GM21529 (cell line): Measurements from ENCODE around the gene DOP1A.

Experiments
- ATAC-seq: cut with Tn5 transposase; IDR thresholded peaks from one replicate; pipeline ENCODE4 v1.9.1; 2021; ENCODE audit not compliant: unreplicated experiment

DOP1A gene, protein sequence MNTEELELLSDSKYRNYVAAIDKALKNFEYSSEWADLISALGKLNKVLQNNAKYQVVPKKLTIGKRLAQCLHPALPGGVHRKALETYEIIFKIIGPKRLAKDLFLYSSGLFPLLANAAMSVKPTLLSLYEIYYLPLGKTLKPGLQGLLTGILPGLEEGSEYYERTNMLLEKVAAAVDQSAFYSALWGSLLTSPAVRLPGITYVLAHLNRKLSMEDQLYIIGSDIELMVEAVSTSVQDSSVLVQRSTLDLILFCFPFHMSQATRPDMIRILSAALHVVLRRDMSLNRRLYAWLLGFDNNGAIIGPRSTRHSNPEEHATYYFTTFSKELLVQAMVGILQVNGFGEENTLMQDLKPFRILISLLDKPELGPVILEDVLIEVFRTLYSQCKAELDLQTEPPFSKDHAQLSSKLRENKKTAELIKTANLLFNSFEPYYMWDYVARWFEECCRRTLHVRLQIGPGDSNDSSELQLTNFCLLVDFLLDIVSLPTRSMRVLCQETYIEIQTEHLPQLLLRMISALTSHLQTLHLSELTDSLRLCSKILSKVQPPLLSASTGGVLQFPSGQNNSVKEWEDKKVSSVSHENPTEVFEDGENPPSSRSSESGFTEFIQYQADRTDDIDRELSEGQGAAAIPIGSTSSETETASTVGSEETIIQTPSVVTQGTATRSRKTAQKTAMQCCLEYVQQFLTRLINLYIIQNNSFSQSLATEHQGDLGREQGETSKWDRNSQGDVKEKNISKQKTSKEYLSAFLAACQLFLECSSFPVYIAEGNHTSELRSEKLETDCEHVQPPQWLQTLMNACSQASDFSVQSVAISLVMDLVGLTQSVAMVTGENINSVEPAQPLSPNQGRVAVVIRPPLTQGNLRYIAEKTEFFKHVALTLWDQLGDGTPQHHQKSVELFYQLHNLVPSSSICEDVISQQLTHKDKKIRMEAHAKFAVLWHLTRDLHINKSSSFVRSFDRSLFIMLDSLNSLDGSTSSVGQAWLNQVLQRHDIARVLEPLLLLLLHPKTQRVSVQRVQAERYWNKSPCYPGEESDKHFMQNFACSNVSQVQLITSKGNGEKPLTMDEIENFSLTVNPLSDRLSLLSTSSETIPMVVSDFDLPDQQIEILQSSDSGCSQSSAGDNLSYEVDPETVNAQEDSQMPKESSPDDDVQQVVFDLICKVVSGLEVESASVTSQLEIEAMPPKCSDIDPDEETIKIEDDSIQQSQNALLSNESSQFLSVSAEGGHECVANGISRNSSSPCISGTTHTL (N-terminal part only)

DNA sequence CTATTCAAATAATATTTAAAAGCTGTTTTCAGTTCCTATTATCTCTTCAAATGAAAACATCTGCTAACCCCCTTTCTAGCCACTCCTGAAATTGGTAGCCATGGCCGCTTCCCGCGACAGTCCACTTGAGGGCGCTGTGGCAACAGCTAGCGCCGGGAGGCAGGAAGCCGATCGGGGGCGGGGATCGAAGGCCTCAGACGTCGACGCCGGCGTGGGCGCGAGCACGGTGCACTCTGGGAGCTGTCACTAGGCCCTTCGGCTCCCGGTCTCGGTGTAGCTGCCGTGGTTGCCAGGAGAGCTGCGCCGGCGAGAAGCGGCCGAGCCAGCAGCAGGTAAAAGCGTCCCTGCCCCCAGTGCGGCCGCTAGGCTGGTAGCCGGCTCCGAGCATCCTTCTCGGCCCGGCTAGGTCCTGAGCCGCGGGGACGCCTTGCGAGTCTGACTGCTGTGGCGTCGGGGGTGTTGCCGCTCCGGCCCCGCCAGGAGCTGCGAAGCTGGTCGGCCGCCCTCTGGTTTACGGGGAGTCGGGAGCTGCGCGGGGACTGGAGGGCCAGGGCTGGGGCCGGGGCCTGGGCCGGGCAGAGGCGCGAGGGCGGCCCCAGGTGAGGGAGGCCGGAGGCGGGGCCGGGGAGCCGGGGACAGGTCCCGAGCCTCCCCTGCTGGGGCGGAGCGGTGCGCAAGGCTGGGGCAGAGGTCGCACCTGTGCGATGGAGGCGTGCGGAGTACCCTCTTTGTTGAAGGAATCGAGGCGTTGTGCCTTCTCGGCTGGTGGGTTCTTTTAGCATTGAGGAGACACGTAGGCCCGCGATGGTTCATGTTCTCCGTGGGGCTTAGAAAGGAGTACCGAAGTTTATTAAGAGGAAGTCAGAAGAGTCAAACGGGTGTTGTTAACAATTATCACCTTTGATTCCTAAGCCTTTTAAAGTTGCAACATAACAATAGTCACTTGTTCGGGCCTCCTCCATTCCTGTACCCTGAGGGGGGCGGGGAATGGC lies at the start of gene DOP1A:
Gene DOP1A, plus strand, starts transcription at position 224 of the 992 bp plus-strand sequence. CDS start 29,307 bp downstream, outside the sequence.
- ATAC-seq, result peak; percentile 81

DNA sequence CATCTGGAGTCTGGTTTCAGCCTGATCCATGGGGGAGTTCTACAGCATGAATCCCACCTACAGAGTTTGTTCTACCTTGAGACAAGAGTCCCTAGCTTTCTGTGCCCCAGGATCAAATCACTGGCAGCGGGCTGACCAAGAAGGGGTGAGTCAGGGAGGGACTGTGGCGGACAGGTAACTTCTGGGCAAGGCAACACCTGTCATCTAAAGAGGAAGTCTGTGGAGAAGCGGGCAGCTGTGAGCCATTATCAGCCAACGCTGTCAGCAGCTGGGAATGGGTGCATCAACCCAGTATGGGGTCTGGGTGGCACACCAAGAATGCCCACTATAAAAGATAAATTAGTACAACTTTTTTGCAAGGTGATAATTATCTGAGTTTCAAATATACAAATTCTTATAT lies 47.7 kb upstream of the DOP1A start:
- ATAC-seq, result no peak

DNA sequence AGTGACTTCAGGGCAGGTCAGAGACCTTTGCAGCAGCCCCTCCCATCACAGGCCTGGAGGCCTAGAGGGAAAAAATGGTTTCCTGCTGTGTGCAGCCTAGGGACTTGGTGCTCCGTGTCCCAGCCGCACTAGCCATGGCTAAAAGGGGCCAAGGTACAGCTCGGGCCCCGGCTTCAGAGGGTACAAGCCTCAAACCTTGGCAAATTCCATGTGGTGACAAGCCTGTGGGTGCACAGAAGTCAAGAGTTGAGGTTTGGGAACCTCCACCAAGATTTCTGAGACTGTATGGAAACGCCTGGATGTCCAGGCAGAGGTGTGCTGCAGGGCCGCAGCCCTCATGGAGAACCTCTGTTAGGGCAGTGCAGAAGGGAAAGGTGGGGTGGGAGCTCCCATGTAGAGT lies 35.8 kb upstream of the DOP1A start:
- no peak for ATAC-seq

DNA sequence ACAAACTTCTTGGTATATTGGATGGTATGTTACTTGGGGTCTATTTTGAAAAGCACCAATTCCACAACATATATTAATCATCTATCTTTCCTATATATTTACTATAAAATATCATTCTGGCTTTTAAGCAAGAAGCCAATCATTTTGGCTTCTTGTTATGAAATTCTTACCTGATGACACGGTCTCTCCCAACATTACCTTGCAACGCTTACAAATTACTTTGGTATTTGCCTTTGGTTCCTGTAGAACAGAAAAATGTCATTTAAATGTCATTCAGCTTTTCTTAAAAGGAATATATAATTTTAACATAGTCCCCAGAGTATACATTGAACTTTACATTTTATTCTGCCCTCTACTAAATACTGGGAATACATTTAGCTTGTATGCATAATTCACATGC lies 29.2 kb upstream of the DOP1A start:
- no peak for ATAC-seq

DNA sequence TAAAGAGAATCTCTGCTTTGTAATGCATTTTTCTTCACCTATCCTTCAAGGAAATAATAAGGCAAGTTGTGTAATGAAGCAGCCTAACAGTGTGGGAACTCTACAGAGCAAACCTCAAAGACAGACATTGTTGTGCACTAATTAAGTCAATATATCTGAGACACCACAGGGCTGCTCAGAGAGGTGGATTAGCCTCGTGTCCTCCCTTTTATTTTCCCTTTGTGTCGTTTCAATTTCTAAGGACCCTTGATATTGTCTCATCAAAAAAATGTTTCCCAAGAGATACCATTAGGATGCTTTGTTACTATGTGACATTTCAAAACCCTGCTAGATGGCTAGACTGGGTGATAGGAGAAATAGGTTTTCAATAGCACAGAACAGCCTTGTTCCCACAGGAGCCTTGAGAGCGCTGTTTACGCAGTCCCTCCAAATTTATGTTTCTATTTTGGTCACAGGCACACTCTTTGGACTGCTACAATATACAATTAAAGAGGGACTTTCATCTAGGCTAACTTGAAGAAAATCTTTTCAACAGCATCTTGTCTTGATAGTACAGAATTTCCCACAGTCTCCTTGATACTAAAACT lies 24.9 kb upstream of the DOP1A start:
- ATAC-seq, result no peak

DNA sequence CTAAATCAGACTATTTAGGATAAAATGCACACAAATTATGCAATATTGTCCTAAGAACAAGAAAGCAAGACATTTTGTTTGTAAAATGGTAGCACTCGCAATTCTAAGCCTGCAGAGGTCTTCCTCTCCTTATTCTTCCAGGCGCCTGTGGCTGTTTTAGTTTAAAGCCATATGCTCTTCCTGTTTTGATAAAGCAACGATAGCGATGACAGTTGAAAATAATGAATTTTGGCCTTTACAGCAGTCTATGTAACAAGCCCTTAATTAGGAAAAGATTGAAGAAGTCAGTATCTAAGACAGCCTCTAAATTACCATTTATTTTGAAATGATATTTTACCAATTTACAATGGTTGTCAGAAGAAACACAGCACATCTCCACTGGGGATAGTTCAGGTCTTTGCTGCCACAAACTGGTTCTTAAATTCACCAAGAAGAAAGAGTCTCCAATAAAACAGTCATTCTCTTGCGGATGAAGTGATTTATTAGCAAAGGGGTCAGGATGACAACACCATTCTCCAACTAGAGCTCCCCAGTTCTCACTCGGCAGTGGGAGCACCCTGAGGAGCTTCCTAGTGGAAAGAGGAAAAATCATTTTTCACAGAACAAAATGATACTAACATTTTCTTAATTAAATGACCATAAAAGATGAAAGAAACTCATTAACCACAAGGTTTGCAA lies 23.2 kb upstream of the DOP1A start:
- ATAC-seq, result no peak

DNA sequence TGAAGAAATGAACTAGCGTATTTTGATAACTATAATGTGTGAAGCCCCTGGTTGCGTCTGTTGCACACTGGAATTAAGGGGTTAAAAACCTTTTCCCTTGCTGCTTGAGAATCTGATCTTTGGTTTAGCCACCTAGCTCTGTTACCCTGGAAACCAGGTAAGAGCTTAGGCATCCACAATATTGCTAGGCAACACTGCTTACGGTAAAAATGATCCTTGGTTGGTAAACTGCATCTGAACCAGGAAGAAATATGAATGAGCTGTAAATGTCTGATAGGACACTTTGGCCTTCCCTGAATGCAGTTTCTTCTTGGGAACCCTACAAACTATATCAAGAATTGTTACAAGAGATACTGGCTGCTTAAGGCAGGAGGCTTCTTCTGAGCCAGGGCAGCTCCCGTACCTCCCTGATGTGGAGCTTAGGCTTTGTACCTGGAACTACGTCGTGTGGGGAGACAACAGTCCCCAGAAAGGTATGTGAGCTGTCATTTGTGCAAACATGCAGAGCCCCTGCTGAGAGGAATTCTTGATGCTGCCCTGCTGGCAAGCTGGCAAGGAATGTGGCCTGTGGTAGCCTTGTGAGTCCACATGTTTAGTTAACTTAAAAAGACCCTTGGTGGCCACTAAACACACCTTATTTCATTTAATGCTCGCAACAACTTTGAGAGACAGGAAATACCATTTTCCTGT lies 20.3 kb upstream of the DOP1A start:
- no peak for ATAC-seq

DNA sequence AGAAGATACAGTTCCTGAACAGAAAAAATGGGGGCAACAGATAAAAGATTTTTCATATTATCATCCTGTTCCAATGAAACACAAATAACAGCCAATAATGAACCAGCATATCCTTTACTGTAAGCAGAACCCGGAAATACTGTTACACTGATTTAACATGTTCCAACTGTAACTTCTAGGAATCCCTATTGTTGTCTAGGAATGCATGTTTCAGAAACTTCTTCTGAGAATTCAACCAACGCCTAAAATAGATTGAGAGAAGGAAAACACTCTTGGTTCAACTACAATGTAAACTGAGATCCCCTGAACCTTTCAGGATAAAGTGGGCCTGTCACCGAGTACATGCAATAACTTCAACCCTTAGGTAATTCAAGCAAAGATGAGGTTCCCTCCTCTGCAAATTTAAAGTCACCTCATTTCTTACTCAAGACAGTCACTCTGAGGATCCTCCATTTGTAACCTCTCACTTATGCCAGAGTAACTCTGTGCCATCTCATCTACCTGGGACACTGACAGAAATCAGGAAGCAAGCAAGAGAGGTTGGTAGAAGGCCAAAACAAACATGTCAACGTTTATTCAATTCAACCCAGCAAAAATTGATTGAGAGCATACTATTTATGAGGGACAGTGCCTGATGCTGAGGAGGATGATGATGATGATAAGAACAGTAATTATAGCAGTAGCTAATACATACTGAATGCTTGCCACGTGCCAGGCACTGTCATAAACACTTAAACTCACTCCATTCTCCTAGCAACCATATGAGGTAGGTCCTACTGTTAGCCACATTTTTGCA lies 15.9 kb upstream of the DOP1A start:
- no peak for ATAC-seq

DNA sequence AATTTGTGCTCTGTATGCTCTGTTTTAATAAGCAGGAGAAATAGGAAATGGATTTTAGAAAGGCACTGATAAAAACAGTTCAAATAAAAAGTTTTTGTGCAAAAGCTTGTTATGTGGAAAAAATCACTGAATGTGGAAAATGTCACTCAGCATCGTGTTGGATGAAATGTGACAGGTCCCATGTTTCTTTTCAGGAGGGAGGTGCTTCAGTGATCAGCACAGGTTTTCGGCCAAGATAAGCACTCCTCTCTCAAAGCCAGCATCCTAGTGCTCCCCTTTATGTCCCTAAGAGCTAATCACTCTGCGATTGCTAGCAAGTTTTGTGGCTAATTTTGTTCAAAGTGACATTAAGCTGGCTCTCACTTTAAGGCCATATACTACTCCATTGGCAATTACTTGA lies 13.8 kb upstream of the DOP1A start:
- ATAC-seq, result no peak

DNA sequence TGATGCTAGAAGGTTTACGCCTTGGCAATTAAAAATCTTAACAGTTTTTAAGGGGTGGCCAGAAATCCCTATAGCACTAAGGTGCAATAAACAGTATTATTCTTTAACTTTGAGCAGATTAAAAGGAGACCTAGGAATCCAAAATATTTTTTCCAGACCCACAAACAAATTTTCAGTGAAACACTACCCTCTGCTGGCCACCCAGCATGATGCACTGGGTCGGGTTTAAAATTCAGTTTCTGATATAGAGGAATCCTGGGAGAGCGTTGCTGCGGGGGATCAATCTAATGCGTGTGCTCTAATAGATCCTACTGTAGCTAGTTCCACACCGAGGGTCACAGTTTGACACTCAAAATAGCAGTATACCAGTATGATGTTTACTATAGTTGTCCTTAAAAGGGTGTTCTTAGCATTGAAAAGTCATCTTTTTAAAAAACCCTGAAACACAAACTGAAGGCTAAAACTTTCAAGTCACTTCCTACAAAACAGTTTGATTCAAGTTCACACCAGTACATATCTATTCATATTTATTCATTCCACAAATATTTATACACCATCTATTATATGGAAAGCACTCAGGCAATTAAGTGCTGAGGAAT lies 12.0 kb upstream of the DOP1A start:
- ATAC-seq, result peak; percentile 67

DNA sequence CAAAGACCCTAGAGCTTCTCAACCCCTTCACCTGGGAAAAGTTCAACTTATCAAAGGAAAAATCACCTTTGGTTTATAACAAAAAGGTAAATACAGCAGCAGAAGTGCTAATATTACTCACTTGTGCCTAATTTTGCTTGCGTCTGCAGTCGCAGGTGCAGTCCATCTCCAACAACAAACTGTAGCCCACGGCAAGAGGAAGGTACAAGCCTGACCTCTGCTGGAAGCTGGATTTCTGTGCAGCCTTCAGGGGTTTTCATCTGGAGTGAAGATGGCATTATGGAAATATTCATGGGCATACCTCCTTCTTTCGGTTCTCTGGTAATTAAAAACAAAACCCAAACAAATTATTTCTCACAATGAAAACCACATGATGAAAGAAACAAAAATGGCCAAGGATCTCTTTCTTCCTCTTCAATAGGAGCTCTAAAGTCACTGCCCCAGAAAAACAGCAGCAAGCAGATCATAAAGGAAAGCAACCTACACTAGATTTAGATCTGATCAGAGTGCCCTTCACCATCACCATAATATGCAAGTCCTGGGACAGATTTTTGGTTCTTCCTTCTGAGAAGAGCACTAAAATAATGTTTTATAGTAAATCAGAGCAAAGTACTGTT lies 9.7 kb upstream of the DOP1A start:
- peak; percentile 88 for ATAC-seq

DNA sequence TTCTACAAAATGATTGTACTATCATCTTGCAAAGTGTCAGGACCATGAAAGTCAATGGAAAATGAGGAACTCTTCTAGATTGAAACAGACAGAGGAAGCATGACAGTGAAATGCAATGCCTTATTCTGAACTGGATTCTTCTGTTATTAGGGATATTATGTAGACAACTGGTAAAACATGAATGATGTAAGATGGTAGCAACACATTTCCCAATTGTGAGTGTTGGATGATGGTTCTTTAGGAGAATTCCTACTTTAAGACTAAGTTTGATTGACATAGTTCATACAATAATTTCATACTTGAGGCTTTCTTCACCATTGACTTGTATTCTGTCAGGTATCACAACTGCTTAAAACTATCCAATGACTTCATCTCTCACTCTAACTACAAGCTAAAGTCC lies 6.3 kb upstream of the DOP1A start:
- ATAC-seq, result no peak

DNA sequence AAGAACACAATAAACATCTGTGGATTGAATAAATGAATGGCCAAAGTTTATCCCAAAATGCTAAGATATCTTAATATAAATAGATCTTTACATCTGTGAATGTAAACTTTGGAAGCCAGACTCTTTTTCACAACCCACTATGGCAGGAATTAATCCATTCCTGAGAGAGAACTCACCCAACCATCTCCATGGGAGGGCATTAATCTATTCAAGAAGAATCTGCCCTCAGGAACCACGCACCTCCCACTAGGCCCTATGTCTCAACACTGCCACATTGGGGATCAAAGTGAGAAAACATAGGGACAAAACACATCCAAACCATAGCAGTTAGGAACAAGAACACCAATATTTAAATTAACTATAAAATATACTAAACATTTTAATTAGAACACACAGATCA lies 5.2 kb upstream of the DOP1A start:
- no peak for ATAC-seq

DNA sequence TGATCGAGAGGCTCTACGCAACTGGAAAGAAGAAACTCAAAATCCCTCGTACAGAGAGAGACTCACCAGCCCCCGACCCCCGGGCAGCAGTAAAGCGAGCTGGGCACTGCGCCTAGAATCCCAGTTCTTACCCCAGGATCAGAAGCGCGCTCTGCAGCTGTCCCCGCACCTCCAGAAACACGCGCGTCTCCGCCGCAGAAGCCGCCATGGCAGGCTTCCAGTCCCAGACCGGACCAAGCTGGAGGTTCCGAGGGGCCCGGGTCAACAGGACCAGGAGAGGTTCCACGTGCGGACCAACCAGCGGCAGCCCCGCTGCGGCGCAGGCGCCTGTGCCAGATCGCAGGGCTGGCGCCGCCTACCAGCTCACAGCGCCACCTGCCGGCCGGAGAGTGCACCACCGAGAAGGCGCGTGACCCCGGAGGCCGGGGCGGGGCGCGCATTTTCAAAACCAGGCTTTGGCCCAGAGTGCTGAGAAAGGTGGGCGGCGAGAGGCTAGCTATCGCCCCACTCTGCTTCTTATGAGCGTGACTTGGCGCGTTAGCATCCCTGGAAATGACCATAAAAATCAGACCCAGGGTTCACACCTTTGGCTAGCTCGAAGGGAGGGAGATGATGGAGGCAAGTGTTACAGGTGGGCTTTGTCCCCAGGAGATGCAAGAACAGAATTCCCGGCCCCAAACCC lies 1.8 kb upstream of the DOP1A start, which contains the start of gene UBE3D:
Gene UBE3D, minus strand, starts transcription at position 331 of the 682 bp plus-strand sequence. Its CDS starts 123 bp downstream, at position 208.
- peak; percentile 61 for ATAC-seq

DNA sequence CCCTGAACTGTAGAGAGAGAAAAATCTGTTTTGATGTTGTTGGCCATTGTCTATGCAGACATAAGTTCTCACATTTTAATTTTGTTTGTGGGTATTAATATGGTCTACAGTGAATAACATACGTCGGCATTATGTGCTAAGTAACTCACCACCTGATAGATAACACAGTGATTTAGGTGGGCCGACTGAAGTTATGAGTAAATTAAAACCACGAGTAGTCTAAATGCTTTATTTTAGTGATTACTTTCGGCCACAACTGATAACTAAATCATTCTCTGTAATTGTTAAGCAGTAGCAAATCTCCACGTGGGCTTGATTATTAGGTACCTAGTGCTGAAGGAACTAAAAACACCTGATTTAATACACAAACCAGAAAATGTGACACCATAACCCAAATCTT lies 1.1 kb downstream of the DOP1A start:
- no peak for ATAC-seq

DNA sequence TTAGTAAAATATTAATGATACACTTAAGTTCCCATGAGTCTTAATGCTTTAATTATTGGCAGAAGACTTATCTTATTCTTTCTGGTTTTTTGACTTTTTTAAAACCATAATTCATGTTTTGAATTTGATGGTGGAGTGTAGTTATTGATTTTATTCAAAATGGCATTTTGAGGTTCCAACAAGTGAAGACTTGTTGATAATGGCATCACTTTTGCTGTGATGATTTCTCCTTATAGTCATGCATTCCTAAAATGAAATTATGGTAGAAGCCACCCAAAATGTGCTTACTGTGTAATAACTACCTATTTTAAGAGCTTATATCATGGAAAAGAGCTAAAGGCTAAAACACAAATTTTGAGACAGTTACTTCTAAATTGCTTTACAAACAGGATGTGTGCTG lies 2.2 kb downstream of the DOP1A start:
- no peak for ATAC-seq
